Hematopoietic multipotent progenitor cell treated with erythropoietin and hydrocortisone succinate and interleukin-3 and kit ligand, for 15 days (in vitro differentiated cells): ENCODE data around the gene GUK1.
A peak's percentile ranks its signal among the peaks of the same experiment; 100 is the strongest.

Source experiments
- DNase-seq: peaks from one replicate; pipeline ENCODE4 v3.0.0-alpha.2; 2015; ENCODE audit warnings: low spot score

The GUK1 gene

GRCh38 chr1:228150120-228150460 lies 10.0 kb downstream of the GUK1 start:
- no peak for DNase-seq

GRCh38 chr1:228150461-228151179 lies 10.5 kb downstream of the GUK1 start:
- DNase-seq = no peak

GRCh38 chr1:228151180-228151925 lies 11.3 kb downstream of the GUK1 start:
- no peak for DNase-seq

- DNase-seq = no peak
Measured at GRCh38 chr1:228152097-228152917, 12.2 kb downstream of the GUK1 start.

- no peak for DNase-seq
Measured at GRCh38 chr1:228152918-228153258, 12.8 kb downstream of the GUK1 start.

- no peak for DNase-seq
Measured at GRCh38 chr1:228154021-228154669, 14.1 kb downstream of the GUK1 start.

GRCh38 chr1:228154670-228155571 lies 14.8 kb downstream of the GUK1 start:
- DNase-seq = no peak

GRCh38 chr1:228155596-228156514 lies 15.8 kb downstream of the GUK1 start:
- DNase-seq = no peak

- DNase-seq = no peak
Measured at GRCh38 chr1:228156515-228156881, 16.4 kb downstream of the GUK1 start.

GRCh38 chr1:228156941-228157728 lies 17.1 kb downstream of the GUK1 start:
- DNase-seq = no peak

- no peak for DNase-seq
Measured at GRCh38 chr1:228157729-228158126, 17.6 kb downstream of the GUK1 start.

- no peak for DNase-seq
Measured at GRCh38 chr1:228158151-228159007, 18.3 kb downstream of the GUK1 start.

GRCh38 chr1:228159008-228159665 lies 19.1 kb downstream of the GUK1 start:
- DNase-seq = no peak

GRCh38 chr1:228160201-228160761 lies 20.2 kb downstream of the GUK1 start:
- no peak for DNase-seq

- peak; percentile 47 for DNase-seq
Measured at GRCh38 chr1:228161362-228161761, 21.3 kb downstream of the GUK1 start.

- no peak for DNase-seq
Measured at GRCh38 chr1:228161866-228162265, 21.8 kb downstream of the GUK1 start.

- no peak for DNase-seq
Measured at GRCh38 chr1:228162286-228163006, 22.4 kb downstream of the GUK1 start.
